ENCODE results near the gene CIRBP. TPM values are rescaled to one million over a fixed set of nuclear protein-coding genes. Genes with fewer than 3 reads are reported as not detected.

CIRBP gene
- total and polyA plus RNA-seq, 2 of the 13 experiments (the other 11 are each of a cell fraction or from before 2014, with no cell fraction given): 133 to 140 TPM

DNA sequence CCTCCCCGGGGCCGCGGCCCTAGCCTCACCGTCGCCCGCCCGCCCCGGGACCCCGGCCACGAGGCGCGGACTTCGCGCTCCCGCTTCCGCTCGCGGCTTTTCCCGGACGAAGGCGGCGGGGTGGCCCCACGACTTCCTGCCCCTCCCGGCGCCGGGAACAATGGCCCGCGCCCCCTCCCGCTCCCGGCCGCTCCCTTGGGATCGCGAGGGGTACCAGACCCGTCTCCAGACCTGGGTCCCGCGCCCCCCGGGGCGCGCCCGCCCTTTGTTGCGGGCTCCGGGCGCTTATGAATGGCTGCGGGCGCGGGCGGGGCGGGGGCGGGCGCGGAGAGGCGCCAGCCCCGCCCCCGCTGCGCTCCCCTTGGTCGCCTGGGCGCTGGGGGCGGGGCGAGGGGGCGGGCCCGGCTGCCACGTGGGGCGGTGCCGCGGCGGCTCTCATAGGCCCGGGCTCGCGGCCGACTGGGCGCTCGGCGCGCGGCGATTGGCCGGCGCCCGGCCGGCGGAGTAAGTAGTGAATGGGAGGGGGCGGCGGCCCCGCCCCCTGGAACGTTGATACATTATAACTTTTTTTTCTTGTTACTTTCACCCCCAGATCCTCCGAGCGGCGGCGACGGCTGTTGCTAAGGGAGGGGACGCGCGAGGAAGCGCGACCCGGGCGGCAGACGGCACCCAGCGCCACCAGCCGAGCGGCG is 19.7 kb upstream of the CIRBP start (continued):
- 0 out of 2 replicates have a peak, but pooled peaks have one; percentile 40 for TF ChIP-seq ZNF138 (CRISPR knock-in tag; IDR thresholded peaks at IDR 0.05; ENCODE audit: low read depth)
- TF ChIP-seq, protein P1, sequence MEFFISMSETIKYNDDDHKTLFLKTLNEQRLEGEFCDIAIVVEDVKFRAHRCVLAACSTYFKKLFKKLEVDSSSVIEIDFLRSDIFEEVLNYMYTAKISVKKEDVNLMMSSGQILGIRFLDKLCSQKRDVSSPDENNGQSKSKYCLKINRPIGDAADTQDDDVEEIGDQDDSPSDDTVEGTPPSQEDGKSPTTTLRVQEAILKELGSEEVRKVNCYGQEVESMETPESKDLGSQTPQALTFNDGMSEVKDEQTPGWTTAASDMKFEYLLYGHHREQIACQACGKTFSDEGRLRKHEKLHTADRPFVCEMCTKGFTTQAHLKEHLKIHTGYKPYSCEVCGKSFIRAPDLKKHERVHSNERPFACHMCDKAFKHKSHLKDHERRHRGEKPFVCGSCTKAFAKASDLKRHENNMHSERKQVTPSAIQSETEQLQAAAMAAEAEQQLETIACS (CRISPR knock-in tag; IDR thresholded peaks at IDR 0.05): peak; percentile 46
- TF ChIP-seq ZFY (CRISPR knock-in tag; IDR thresholded peaks at IDR 0.05): peak; percentile 35
- peak; percentile 60; the same call in 1 of the 2 replicates for TF ChIP-seq HDAC1 (CRISPR knock-in tag; IDR thresholded peaks at IDR 0.05)
- no peak; the same call in 1 of the 2 replicates for TF ChIP-seq GLI4 (CRISPR knock-in tag; IDR thresholded peaks at IDR 0.05; ENCODE audit: borderline replicate concordance)
- no peak for TF ChIP-seq ZFAT (CRISPR knock-in tag; conservative IDR thresholded peaks at IDR 0.05)
- TF ChIP-seq SMARCC2 (IDR thresholded peaks at IDR 0.05): no peak
- TF ChIP-seq NBN (conservative IDR thresholded peaks at IDR 0.05): no peak
- TF ChIP-seq GATAD1 (CRISPR knock-in tag; IDR thresholded peaks at IDR 0.05): 0 out of 2 replicates have a peak, but pooled peaks have one; percentile 15
- TF ChIP-seq HNRNPL (IDR thresholded peaks at IDR 0.05; ENCODE audit: low read depth, low read length): no peak; the same call in 1 of the 2 replicates
- TF ChIP-seq, protein P2, sequence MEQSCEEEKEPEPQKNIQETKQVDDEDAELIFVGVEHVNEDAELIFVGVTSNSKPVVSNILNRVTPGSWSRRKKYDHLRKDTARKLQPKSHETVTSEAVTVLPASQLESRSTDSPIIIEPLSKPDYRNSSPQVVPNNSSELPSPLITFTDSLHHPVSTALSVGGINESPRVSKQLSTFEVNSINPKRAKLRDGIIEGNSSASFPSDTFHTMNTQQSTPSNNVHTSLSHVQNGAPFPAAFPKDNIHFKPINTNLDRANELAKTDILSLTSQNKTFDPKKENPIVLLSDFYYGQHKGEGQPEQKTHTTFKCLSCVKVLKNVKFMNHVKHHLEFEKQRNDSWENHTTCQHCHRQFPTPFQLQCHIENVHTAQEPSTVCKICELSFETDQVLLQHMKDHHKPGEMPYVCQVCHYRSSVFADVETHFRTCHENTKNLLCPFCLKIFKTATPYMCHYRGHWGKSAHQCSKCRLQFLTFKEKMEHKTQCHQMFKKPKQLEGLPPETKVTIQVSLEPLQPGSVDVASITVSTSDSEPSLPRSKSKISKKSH (CRISPR knock-in tag; IDR thresholded peaks at IDR 0.05; ENCODE audit: borderline replicate concordance): no peak
- no peak for TF ChIP-seq ZNF235 (CRISPR knock-in tag; IDR thresholded peaks at IDR 0.05; ENCODE audit: borderline replicate concordance)
- TF ChIP-seq, protein P3, sequence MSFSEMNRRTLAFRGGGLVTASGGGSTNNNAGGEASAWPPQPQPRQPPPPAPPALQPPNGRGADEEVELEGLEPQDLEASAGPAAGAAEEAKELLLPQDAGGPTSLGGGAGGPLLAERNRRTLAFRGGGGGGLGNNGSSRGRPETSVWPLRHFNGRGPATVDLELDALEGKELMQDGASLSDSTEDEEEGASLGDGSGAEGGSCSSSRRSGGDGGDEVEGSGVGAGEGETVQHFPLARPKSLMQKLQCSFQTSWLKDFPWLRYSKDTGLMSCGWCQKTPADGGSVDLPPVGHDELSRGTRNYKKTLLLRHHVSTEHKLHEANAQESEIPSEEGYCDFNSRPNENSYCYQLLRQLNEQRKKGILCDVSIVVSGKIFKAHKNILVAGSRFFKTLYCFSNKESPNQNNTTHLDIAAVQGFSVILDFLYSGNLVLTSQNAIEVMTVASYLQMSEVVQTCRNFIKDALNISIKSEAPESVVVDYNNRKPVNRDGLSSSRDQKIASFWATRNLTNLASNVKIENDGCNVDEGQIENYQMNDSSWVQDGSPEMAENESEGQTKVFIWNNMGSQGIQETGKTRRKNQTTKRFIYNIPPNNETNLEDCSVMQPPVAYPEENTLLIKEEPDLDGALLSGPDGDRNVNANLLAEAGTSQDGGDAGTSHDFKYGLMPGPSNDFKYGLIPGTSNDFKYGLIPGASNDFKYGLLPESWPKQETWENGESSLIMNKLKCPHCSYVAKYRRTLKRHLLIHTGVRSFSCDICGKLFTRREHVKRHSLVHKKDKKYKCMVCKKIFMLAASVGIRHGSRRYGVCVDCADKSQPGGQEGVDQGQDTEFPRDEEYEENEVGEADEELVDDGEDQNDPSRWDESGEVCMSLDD (CRISPR knock-in tag; IDR thresholded peaks at IDR 0.05; ENCODE audit: borderline replicate concordance): 0 out of 2 replicates have a peak, but pooled peaks have one; percentile 31
- no peak for TF ChIP-seq IKZF1 (IDR thresholded peaks at IDR 0.05)
- no peak for TF ChIP-seq ZNF10 (CRISPR knock-in tag; IDR thresholded peaks at IDR 0.05; ENCODE audit: borderline replicate concordance, low read depth)
- TF ChIP-seq RCOR2 (CRISPR knock-in tag; IDR thresholded peaks at IDR 0.05): no peak
- no peak for TF ChIP-seq CHD4 (IDR thresholded peaks at IDR 0.05; ENCODE audit: borderline replicate concordance, low read length)
- no peak for TF ChIP-seq EED (CRISPR knock-in tag; IDR thresholded peaks at IDR 0.05)
- no peak; the same call in 1 of the 2 replicates for TF ChIP-seq ZNF724P (CRISPR knock-in tag; IDR thresholded peaks at IDR 0.05; ENCODE audit: borderline replicate concordance)
- no peak for TF ChIP-seq ELF4 (CRISPR knock-in tag; IDR thresholded peaks at IDR 0.05; ENCODE audit: borderline replicate concordance)
- TF ChIP-seq SNRNP70 (IDR thresholded peaks at IDR 0.05; ENCODE audit: low read depth, low read length): no peak
- TF ChIP-seq ZNF180 (CRISPR knock-in tag; IDR thresholded peaks at IDR 0.05; ENCODE audit: borderline replicate concordance, low read depth): no peak
- no peak for TF ChIP-seq ZNF136 (CRISPR knock-in tag; IDR thresholded peaks at IDR 0.05; ENCODE audit: low read depth)
- TF ChIP-seq THYN1 (CRISPR knock-in tag; IDR thresholded peaks at IDR 0.05; ENCODE audit: borderline replicate concordance, low read depth): no peak
- TF ChIP-seq ZNF30 (CRISPR knock-in tag; IDR thresholded peaks at IDR 0.05): no peak
- no peak for TF ChIP-seq SRSF4 (IDR thresholded peaks at IDR 0.05; ENCODE audit: low read depth, low read length, poor library complexity, severe bottlenecking)

Measured in HepG2 (cell line).